GM12878 (cell line): ENCODE results near the gene H2AZ2.

Experiments
- BCL11A ChIP-seq: IDR thresholded peaks from 2 replicates; pipeline ENCODE4 v1.6.1; 2011; ENCODE audit warnings: low read depth, low read length
- CBX5 ChIP-seq: sonication (generic); IDR thresholded peaks from 2 replicates; pipeline ENCODE4 v1.6.1; 2016; ENCODE audit warnings: low read depth, moderate library complexity, mild to moderate bottlenecking, inconsistent platforms
- NR2C2 ChIP-seq: IDR thresholded peaks from 2 replicates; pipeline ENCODE4 v1.6.1; 2011; ENCODE audit warnings: borderline replicate concordance, low read depth; ENCODE audit not compliant: control insufficient read depth, insufficient read length

DNA sequence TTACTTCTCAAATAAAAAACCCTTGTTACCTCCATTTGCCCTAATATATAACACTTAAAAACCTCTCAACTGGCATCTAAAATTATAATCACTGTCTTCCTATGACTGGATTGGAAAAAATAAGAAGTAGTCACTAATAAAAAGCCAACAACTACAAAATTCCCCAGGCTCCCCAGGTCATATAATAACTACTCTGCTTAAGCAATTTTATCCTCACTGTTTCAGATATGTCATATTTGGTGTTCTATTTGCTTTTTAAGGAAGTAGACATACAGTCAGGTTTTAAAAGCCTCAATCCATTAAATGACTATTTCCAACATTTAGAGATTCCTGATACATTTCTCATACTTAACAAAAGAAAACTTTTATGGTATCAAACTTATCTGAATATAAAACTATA lies 2.4 kb downstream of the H2AZ2 start:
- TF ChIP-seq NR2C2 (no peak), BCL11A (no peak), CBX5 (no peak)
